Activated CD8-positive, alpha-beta memory T cell treated with anti-CD3 and anti-CD28 coated beads for 36 hours (primary cell): ENCODE measurements around the gene SMIM41. TPM values are rescaled to one million over a fixed set of nuclear protein-coding genes. Genes with fewer than 3 reads are reported as not detected.

Experiments used
- total RNA-seq, 2 experiments: library from RNA; stranded (reverse); gene quantifications; one replicate each; pipeline ENCODE4 v1.2.3, GENCODE V29; 2021

Gene SMIM41
- total RNA-seq, 2 experiments from 2014 or later: not detected

Other genes with a start within 250 kb of the SMIM41 start
- gene FIGNL2, start 231.0 kb upstream of the SMIM41 start, total RNA-seq: under 1 TPM; 0.55 to 0.57 TPM
- not detected for gene ANKRD33, start 191.6 kb upstream of the SMIM41 start, total RNA-seq
- gene ACVRL1, start 172.2 kb upstream of the SMIM41 start, total RNA-seq: not detected
- gene ACVR1B, start 128.0 kb upstream of the SMIM41 start, total RNA-seq: 10 to 100 TPM in 1 of 2 experiments, 1 to 10 TPM in 1; 9.9 to 10.8 TPM
- gene TAMALIN, start 72.8 kb upstream of the SMIM41 start, total RNA-seq: 10 to 100 TPM; 13.8 to 14.5 TPM
- gene NR4A1, start 28.3 kb upstream of the SMIM41 start, total RNA-seq: 10 to 100 TPM; 44.1 to 46.1 TPM
- 10 to 100 TPM; 50.0 to 50.4 TPM for gene ATG101, start 9.7 kb upstream of the SMIM41 start, total RNA-seq
- gene KRT80, start 112.3 kb downstream of the SMIM41 start, total RNA-seq: not detected
- gene KRT7, start 153.5 kb downstream of the SMIM41 start, total RNA-seq: 1 to 10 TPM; 1.1 to 1.8 TPM
- not detected for gene KRT86, start 194.9 kb downstream of the SMIM41 start, total RNA-seq
- not detected for gene KRT81, start 211.8 kb downstream of the SMIM41 start, total RNA-seq
- not detected for gene KRT83, start 241.7 kb downstream of the SMIM41 start, total RNA-seq